Measurements from ENCODE around the gene SLC45A3. TPM values are rescaled to one million over a fixed set of nuclear protein-coding genes. Genes with fewer than 3 reads are reported as not detected.
A peak's percentile ranks its signal among the peaks of the same experiment; 100 is the strongest.

Gene SLC45A3
- total RNA-seq, 1 donor from 2014 or later, result 0.25 TPM

- intact Hi-C loops (cut with DNase I), result no loop called here
- Histone ChIP-seq H3K9me3 (no peaks in the 10 kb centered on the region), H3K4me1 (peaks cover 24% of the 10 kb centered on the region), H3K27ac (no peak overlapping the region), H3K4me3 (no peak overlapping the region), H3K36me3 (no peaks in the 10 kb centered on the region), H3K27me3 (no peaks in the 10 kb centered on the region)
- TF ChIP-seq POLR2AphosphoS5 (IDR thresholded peaks at IDR 0.05; ENCODE audit: insufficient read depth in 1 of 2, low read depth in 1 of 2) (no peak), POLR2A (IDR thresholded peaks at IDR 0.05) (no peak), CTCF (IDR thresholded peaks at IDR 0.05) (no peak)
- no peak for DNase-seq (ENCODE audit: extremely low spot score in 2 of 2)
Observed at GRCh38 chr1:205681364-205681763, 1.1 kb upstream of the SLC45A3 start.

- H3K4me1 ChIP-seq, result peaks cover 24% of the 10 kb centered on the region
- peak overlapping the region in 1 of 2 donors; percentile 58 for H3K4me3 ChIP-seq
- no peaks in the 10 kb centered on the region for H3K36me3 ChIP-seq
- no peak overlapping the region for H3K27ac ChIP-seq
- no peak for TF ChIP-seq POLR2AphosphoS5 (IDR thresholded peaks at IDR 0.05; ENCODE audit: insufficient read depth in 1 of 2, low read depth in 1 of 2)
- no peak for TF ChIP-seq CTCF (IDR thresholded peaks at IDR 0.05)
- no peak for TF ChIP-seq POLR2A (IDR thresholded peaks at IDR 0.05)
- intact Hi-C loops (cut with DNase I), result no loop called here
- H3K27me3 ChIP-seq, result no peaks in the 10 kb centered on the region
- DNase-seq (ENCODE audit: extremely low spot score in 2 of 2), result no peak
- H3K9me3 ChIP-seq, result no peaks in the 10 kb centered on the region
Observed at GRCh38 chr1:205678286-205679111, 1.8 kb downstream of the SLC45A3 start.

- intact Hi-C loops (cut with DNase I), result no loop called here
- Histone ChIP-seq H3K27ac (no peak overlapping the region), H3K4me1 (peaks cover 24% of the 10 kb centered on the region), H3K9me3 (no peaks in the 10 kb centered on the region), H3K27me3 (no peaks in the 10 kb centered on the region), H3K4me3 (no peak overlapping the region), H3K36me3 (no peaks in the 10 kb centered on the region)
- no peak for DNase-seq (ENCODE audit: extremely low spot score in 2 of 2)
- TF ChIP-seq CTCF (IDR thresholded peaks at IDR 0.05), result no peak
- TF ChIP-seq POLR2AphosphoS5 (IDR thresholded peaks at IDR 0.05; ENCODE audit: insufficient read depth in 1 of 2, low read depth in 1 of 2), result no peak
- TF ChIP-seq POLR2A (IDR thresholded peaks at IDR 0.05), result no peak
Observed at GRCh38 chr1:205677167-205677566, 3.1 kb downstream of the SLC45A3 start.

GRCh38 chr1:205676597-205676996 is 3.7 kb downstream of the SLC45A3 start:
- H3K4me3 ChIP-seq, result no peak overlapping the region
- intact Hi-C loops (cut with DNase I), result no loop called here
- no peak for DNase-seq (ENCODE audit: extremely low spot score in 2 of 2)
- H3K27me3 ChIP-seq, result no peaks in the 10 kb centered on the region
- TF ChIP-seq POLR2AphosphoS5 (IDR thresholded peaks at IDR 0.05; ENCODE audit: insufficient read depth in 1 of 2, low read depth in 1 of 2), result no peak
- no peaks in the 10 kb centered on the region for H3K9me3 ChIP-seq
- no peak overlapping the region for H3K27ac ChIP-seq
- H3K4me1 ChIP-seq, result peaks cover 24% of the 10 kb centered on the region
- H3K36me3 ChIP-seq, result no peaks in the 10 kb centered on the region

GRCh38 chr1:205676002-205676401 is 4.3 kb downstream of the SLC45A3 start:
- H3K9me3 ChIP-seq, result no peaks in the 10 kb centered on the region
- H3K27me3 ChIP-seq, result no peaks in the 10 kb centered on the region
- no peak overlapping the region for H3K4me3 ChIP-seq
- H3K36me3 ChIP-seq, result no peaks in the 10 kb centered on the region
- peaks cover 22% of the 10 kb centered on the region for H3K4me1 ChIP-seq
- no peak for DNase-seq (ENCODE audit: extremely low spot score in 2 of 2)
- intact Hi-C loops (cut with DNase I), result no loop called here
- H3K27ac ChIP-seq, result no peak overlapping the region
- no peak for TF ChIP-seq POLR2AphosphoS5 (IDR thresholded peaks at IDR 0.05; ENCODE audit: insufficient read depth in 1 of 2, low read depth in 1 of 2)
- no peak for TF ChIP-seq POLR2A (IDR thresholded peaks at IDR 0.05)
- TF ChIP-seq CTCF (IDR thresholded peaks at IDR 0.05), result no peak
